GM12874 (cell line): ENCODE measurements around the gene TFAP2E.

Experiments used
- TF ChIP-seq, protein P1 (sequence below): IDR thresholded peaks from 2 replicates; pipeline ENCODE4 v1.5.1; 2011; ENCODE audit warnings: low read depth, mild to moderate bottlenecking, control low read depth, low read length, moderate library complexity; ENCODE audit not compliant: insufficient read depth

The TFAP2E gene

DNA sequence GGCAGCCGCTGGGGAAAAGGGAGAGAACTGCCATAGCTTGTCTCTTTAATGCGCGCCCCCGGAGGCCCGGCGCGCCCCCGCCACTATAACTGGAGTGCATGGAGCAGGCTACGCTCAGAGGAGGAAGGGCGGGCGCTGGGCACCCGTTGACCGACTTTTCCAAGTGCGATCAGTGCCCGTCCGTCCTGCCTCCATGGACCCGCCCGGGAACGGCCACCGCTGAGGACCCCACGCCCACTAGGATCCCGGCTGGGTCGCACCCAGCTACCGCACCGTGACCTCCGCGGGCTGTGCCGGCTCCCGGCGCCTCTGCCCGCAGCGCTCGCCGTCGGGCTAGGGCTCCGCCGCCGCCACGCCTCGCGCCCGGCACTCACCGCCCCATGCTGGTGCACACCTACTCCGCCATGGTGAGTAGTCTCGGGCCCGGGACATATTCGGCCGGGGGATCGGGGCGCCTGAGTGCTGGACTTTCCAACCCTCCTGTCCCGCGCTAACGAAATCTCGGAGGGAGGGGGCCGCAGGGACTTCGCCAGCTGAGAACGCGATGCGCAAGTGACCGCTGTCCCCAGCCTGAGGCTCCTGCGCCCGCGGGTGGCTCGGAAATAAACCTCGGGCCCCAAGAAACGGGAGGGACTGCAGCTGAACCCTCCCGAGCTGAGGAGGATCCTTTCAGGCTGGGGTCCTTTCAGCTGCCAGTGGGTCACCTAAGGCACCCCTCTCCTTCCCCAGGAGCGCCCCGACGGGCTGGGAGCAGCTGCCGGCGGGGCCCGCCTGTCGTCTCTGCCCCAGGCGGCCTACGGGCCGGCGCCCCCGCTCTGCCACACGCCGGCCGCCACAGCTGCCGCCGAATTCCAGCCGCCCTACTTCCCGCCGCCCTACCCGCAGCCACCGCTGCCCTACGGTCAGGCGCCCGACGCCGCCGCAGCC, at the start of gene TFAP2E:
Gene TFAP2E, plus strand, starts transcription at position 117 of the 927 bp plus-strand sequence. Its CDS starts 264 bp downstream, at position 381.
- TF ChIP-seq, protein P1, sequence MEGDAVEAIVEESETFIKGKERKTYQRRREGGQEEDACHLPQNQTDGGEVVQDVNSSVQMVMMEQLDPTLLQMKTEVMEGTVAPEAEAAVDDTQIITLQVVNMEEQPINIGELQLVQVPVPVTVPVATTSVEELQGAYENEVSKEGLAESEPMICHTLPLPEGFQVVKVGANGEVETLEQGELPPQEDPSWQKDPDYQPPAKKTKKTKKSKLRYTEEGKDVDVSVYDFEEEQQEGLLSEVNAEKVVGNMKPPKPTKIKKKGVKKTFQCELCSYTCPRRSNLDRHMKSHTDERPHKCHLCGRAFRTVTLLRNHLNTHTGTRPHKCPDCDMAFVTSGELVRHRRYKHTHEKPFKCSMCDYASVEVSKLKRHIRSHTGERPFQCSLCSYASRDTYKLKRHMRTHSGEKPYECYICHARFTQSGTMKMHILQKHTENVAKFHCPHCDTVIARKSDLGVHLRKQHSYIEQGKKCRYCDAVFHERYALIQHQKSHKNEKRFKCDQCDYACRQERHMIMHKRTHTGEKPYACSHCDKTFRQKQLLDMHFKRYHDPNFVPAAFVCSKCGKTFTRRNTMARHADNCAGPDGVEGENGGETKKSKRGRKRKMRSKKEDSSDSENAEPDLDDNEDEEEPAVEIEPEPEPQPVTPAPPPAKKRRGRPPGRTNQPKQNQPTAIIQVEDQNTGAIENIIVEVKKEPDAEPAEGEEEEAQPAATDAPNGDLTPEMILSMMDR: no peak

DNA sequence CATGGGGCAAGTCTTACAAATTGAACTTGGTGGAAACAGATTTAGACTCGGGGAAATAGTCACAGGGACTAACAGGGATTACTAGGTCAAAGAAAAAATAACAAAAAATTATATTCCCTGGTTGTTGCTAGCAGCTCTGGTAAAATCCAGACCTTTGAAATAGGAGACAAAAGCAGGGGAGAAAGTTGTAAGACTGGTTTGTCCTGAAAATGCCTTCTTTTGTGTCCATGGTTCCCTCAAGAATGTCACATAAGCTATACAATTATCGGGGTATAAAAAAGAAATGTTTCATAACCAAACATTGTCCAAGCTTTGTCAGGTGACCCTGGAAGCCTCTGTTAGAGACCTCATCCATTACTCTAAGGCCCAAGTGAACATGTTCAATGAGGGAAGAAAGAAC, 49.0 kb upstream of the TFAP2E start:
- TF ChIP-seq, protein P1: no peak

DNA sequence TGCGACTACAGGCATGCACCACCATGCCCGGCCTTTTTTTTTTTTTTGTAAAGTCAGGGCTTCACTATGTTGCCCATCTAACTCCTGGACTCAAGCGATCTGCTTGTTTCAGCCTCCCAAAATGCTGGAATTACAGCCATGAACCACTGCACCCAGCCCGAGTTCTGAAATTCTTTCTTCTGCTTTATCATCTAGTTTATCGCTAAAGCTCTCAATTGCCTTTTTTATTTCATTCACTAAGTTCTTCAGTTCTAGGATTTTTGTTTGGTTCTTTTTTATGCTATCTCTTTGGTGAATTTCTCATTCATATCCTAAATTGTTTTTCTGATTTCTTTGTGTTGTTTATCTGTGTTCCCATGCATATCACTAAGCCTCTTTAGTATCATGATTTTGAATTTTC, 42.9 kb upstream of the TFAP2E start:
- TF ChIP-seq, protein P1: no peak

DNA sequence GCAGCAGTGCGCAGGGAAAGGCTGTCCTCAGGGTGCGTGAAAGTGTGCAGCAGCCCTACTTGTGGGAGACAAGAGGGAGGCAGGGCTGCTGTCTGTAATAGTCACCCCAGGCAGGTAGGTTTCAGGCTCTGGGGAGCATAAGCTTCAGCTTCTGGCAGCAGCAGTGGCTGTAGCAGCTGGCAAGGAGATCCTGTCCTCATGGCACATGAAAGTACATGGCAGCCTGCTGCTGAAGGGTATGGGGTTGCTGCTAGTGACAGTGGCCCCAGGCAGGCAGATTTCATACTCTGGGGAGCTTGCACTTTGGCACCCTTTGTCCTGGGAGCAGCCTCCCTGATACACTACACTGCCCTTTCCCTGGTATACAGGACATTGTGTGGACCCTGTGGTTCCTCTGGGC, 42.2 kb upstream of the TFAP2E start:
- TF ChIP-seq, protein P1: no peak

DNA sequence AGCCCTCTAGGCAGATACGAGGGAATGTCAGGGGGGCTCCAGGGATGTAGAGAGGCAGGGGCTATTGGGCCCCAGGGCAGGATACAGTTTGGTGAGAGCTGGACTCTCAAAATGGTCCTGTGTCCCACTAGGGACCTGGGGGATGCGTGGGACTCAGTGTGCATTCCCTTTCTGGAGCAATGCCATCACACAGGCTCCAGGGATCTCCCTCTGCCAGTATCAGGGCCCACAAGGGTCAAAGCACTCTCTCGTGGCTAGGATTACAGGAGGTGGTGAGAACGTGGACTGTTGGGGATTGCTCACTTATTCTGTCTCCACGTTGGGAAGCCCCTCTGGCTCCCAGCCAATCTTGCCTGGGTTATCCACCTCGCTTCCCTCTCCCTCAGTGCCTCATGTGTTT, 41.7 kb upstream of the TFAP2E start:
- TF ChIP-seq, protein P1: no peak

DNA sequence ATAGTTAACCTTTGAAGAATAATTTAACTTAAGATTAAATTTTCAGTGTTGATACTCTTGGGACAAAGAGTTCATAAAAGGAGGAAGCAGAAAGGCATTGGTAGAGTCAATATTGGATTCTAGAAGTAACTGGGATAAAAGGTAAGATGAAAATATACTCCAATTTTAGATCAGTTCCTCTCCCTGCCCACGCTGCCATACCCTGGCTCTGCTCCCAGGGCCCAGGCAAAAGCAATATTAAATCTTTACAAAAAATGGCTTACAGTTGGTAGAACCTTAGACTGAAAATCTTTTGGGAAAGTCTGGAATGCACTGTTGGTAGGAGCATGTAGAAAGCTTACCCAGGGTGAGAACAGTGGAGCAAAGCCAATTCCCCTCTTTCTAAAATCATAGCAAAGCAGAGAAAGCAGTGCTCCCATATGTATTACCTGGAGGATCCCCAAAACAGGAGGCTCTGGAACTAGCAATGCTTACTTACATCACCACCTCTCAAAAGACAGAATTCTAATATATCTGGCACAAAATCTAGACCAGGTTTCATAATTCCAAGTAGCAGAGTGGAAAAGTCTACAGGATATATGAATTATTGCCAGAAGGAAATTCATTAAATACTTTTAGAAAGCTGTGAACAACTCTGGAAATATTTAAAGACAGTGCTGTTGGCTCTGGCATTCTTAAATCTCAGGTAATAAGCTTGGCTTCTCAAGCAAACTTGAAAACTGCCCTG, 40.5 kb upstream of the TFAP2E start:
- TF ChIP-seq, protein P1: no peak

DNA sequence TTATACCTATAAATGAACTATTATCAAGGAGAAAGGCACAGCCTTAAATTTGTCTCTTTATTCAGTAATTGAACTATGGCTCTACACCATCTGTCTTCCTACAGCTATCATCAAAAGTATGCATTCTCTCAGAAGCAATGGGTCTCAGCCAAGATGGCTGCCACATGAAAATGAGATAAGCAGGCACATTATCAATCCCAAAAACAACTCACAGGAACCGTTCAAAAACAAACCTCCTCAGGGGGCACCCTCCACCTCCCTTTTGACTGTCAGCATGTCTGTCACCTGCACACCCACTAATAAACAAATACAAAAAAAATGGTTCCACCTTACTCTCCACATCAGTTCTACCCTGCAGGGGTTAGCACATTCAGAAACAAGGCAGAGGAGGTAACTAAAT, 39.5 kb upstream of the TFAP2E start:
- TF ChIP-seq, protein P1: no peak
